Hematopoietic multipotent progenitor cell treated with erythropoietin and hydrocortisone succinate and interleukin-3 and kit ligand, for 6 days (in vitro differentiated cells): ENCODE measurements around the gene ARL6IP4.
"Not testable (repeated sequence)": the region's sequence is repeated elsewhere in the genome, so short reads cannot be mapped to it uniquely, and the experiment has no call there.

Source experiments
- DNase-seq: peaks from one replicate; pipeline ENCODE4 v3.0.0-alpha.2; 2015

ARL6IP4 gene

GRCh38 chr12:122980183-122981035 lies at the start of gene ARL6IP4:
TSS of gene ARL6IP4 (plus strand) at chr12:122980681. CDS start at chr12:122981140, 459 bp downstream.
- DNase-seq: peak; percentile 83

GRCh38 chr12:122932207-122932606 lies 48.3 kb upstream of the ARL6IP4 start:
- no peak for DNase-seq

- DNase-seq: no peak
Observed at GRCh38 chr12:122934722-122935121, 45.8 kb upstream of the ARL6IP4 start.

- no peak for DNase-seq
Observed at GRCh38 chr12:122935318-122935717, 45.2 kb upstream of the ARL6IP4 start.

- DNase-seq: peak; percentile 45
Observed at GRCh38 chr12:122937622-122938091, 42.8 kb upstream of the ARL6IP4 start.

- DNase-seq: no peak
Observed at GRCh38 chr12:122939125-122939524, 41.4 kb upstream of the ARL6IP4 start.

DNA sequence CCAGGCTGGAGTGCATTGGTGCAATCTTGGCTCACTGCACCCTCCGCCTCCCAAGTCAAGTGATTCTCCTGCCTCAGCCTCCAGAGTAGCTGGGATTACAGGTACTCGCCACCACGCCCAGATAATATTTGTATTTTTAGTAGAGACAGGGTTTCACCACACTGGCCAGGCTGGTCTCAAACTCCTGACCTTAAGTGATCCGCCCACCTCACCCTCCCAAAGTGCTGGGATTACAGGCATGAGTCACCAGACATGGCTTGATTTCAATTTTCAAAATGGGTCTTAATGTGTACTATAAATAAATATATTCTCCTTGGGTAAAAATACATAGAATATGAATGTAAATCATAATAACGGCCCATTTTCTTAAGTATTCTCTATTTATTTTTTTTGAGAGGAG lies 39.1 kb upstream of the ARL6IP4 start:
- DNase-seq: not testable (repeated sequence)

GRCh38 chr12:122942637-122943036 lies 37.8 kb upstream of the ARL6IP4 start:
- no peak for DNase-seq

DNA sequence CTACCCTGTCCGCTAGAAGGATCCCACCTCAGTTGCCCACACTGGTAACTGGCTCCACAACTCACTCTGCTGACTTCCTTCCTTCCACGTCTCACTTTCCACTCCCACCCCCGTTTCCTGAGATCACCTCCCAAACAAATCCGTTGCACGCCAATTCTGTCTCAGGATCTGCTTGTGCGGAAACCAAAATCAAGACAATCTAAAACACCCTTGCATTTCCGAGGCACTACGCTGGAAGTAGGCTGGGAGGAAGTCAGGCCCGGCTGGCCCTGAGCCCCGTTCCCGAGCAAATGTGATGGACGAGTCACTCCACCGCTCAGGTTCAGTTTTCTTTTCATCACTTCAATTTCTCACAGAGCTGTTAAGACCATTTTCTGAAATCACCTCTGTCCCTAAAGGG lies 37.3 kb upstream of the ARL6IP4 start:
- DNase-seq: no peak

GRCh38 chr12:122944605-122945592 lies 35.6 kb upstream of the ARL6IP4 start:
- no peak for DNase-seq

- DNase-seq: peak; percentile 96
Observed at GRCh38 chr12:122946690-122947341, 33.7 kb upstream of the ARL6IP4 start.

- peak; percentile 56 for DNase-seq
Observed at GRCh38 chr12:122947352-122947792, 33.1 kb upstream of the ARL6IP4 start.

- DNase-seq: no peak
Observed at GRCh38 chr12:122948605-122949004, 31.9 kb upstream of the ARL6IP4 start.

DNA sequence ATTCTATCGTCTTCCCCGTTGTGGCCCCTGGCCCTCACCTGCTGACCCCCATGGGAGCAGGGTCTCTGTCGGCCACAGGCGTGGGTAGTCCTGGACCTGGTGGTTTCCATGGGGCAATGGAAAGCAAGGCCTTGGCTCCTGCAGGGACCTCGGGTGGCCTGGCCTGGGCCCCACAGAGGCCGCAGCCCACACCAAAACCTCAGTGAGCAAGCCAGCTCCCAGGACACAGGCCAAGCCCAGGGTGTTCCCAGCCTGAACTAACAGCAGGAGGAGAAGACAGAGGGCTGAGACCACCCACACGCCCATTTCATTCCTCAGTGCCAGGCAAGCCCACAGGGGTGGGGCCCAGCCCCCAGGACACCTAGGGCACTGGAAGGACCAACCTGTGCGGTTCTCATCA lies 31.1 kb upstream of the ARL6IP4 start:
- no peak for DNase-seq

- no peak for DNase-seq
Observed at GRCh38 chr12:122949816-122950675, 30.4 kb upstream of the ARL6IP4 start.

- DNase-seq: no peak
Observed at GRCh38 chr12:122951406-122951805, 29.1 kb upstream of the ARL6IP4 start.

- peak; percentile 90 for DNase-seq
Observed at GRCh38 chr12:122951979-122952892, 28.2 kb upstream of the ARL6IP4 start.

DNA sequence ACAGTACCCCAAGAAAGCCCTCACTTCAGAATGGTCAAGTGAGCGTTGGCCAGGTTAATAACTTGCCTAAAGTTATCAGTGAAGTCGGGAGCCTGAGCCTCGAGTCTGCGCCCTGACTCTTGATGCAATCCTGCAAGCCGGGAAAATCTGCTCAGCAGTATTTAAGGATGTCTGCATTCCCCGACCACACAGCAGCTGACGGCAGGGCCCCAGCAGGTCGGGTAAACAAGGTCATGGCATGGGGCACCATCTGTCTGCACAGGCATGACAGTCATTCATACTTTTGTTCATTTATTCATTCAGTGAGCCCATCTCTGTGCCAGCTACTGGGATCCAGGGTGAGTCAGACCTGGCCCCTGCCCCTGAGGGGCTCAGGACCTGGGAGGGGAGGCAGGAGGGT lies 25.3 kb upstream of the ARL6IP4 start:
- DNase-seq: no peak

DNA sequence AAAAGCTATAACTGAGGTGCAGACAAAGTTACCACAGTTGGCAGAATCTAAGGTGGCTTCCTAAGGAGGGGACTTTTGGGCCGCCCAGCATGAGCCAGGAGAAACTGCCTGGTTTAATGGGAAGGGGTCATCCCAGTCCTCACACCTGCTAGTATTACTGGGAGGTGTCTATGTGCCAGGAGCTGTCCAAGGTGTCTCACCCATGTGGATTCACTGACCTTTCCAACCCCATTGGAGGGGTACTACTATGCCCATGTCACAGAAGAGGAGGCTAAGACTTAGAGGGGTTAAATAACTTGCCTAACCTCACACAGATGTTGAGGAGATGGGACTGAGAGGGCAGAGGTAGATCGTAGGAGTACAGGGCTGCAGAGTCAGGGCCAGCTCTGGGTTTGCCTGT lies 24.4 kb upstream of the ARL6IP4 start:
- DNase-seq: no peak

GRCh38 chr12:122958198-122958888 lies 22.1 kb upstream of the ARL6IP4 start:
- no peak for DNase-seq
